PC-9 (cell line): ENCODE results near the gene ATP4B. TPM values are rescaled to one million over a fixed set of nuclear protein-coding genes. Genes with fewer than 3 reads are reported as not detected.
"Not testable (repeated sequence)": the region's sequence is repeated elsewhere in the genome, so short reads cannot be mapped to it uniquely, and the experiment has no call there.

Source experiments
- BruUV-seq: library from RNA; stranded (reverse); fragments of 400-500 nt; replicated peaks from 2 replicates; lab custom pipeline; 2021; lab: Mats Ljungman, UMichigan
- CTCF ChIA-PET: fragments of 300-600 bp; sonication (Branson Sonifier 250); formaldehyde crosslinking; loops from one replicate; lab custom pipeline; 2022; ENCODE audit warnings: antibody characterized with exemption; lab: Charles Lee
- POLR2A ChIA-PET: fragments of 300-600 bp; sonication (Branson Sonifier 250); formaldehyde crosslinking; loops from one replicate; lab custom pipeline; 2022; ENCODE audit warnings: antibody characterized with exemption; ENCODE audit not compliant: unreplicated experiment; lab: Charles Lee
- DNase-seq, 2 experiments: peaks; one replicate each; pipeline versions ENCODE4 v3.0.0 to v3.0.0-alpha.2; 2015 to 2022; ENCODE audit warnings: mixed read lengths in 1 of 2
- H2AFZ ChIP-seq: fragments of 200-600 bp; sonication (generic); 2 replicates; pipeline ENCODE4 v1.8.1; 2017; ENCODE audit warnings: antibody characterized with exemption
- H3F3A ChIP-seq: fragments of 200-600 bp; sonication (generic); 2 replicates; pipeline ENCODE4 v1.8.1; 2017; ENCODE audit warnings: antibody characterized with exemption, mild to moderate bottlenecking, low read depth; ENCODE audit not compliant: insufficient read depth
- H3K27ac ChIP-seq: fragments of 200-600 bp; sonication (generic); 2 replicates; pipeline ENCODE4 v1.6.1; 2016; ENCODE audit warnings: mixed run types
- H3K27me3 ChIP-seq: fragments of 200-600 bp; sonication (generic); 2 replicates; pipeline ENCODE4 v1.6.1; 2016; ENCODE audit warnings: low read depth, mixed run types; ENCODE audit not compliant: insufficient read depth
- H3K36me3 ChIP-seq: fragments of 200-600 bp; sonication (generic); 2 replicates; pipeline ENCODE4 v1.6.1; 2016; ENCODE audit warnings: low read depth, mixed run types
- H3K4me1 ChIP-seq: fragments of 200-600 bp; sonication (generic); replicated peaks from 2 replicates; pipeline ENCODE4 v1.6.1; 2016; ENCODE audit warnings: mixed run types; ENCODE audit not compliant: insufficient read depth
- H3K4me2 ChIP-seq: fragments of 200-600 bp; sonication (generic); 2 replicates; pipeline ENCODE4 v1.6.1; 2017; ENCODE audit warnings: mixed run types
- H3K4me3 ChIP-seq: fragments of 200-600 bp; sonication (generic); 2 replicates; pipeline ENCODE4 v1.6.1; 2016; ENCODE audit warnings: mixed run types
- H3K79me2 ChIP-seq: fragments of 200-600 bp; sonication (generic); 2 replicates; pipeline ENCODE4 v1.6.1; 2017; ENCODE audit warnings: low read depth, mixed run types
- H3K9me2 ChIP-seq: fragments of 200-600 bp; sonication (generic); 2 replicates; pipeline ENCODE4 v1.8.1; 2017; ENCODE audit warnings: mild to moderate bottlenecking; ENCODE audit not compliant: insufficient read depth
- H3K9me3 ChIP-seq: fragments of 200-600 bp; sonication (generic); 2 replicates; pipeline ENCODE4 v1.8.1; 2016; ENCODE audit warnings: low read depth; ENCODE audit not compliant: insufficient read depth
- H4K20me1 ChIP-seq: fragments of 200-600 bp; sonication (generic); 2 replicates; pipeline ENCODE4 v1.8.1; 2017; ENCODE audit not compliant: insufficient read depth
- EZH2 ChIP-seq: fragments of 200-600 bp; sonication (generic); IDR thresholded peaks from 2 replicates; pipeline ENCODE4 v1.8.0; 2017; ENCODE audit warnings: antibody characterized with exemption, low read depth
- intact Hi-C: fragments of 100-400 bp; cut with micrococcal nuclease; formaldehyde crosslinking; loops from one replicate; pipeline ENCODE4 v1.10.0; 2022; ENCODE audit not compliant: unreplicated experiment
- total RNA-seq: library from RNA; stranded (reverse); gene quantifications from 2 replicates; pipeline ENCODE4 v1.2.3, GENCODE V29; 2021
- TF ChIP-seq, protein P1 (sequence below): fragments of 200-600 bp; sonication (generic); conservative IDR thresholded peaks from 2 replicates; pipeline ENCODE4 v1.6.1; 2017; ENCODE audit warnings: mixed run types, antibody characterized with exemption, mild to moderate bottlenecking, moderate library complexity

ATP4B gene
- total RNA-seq, 1 experiment from 2014 or later: not detected

DNA sequence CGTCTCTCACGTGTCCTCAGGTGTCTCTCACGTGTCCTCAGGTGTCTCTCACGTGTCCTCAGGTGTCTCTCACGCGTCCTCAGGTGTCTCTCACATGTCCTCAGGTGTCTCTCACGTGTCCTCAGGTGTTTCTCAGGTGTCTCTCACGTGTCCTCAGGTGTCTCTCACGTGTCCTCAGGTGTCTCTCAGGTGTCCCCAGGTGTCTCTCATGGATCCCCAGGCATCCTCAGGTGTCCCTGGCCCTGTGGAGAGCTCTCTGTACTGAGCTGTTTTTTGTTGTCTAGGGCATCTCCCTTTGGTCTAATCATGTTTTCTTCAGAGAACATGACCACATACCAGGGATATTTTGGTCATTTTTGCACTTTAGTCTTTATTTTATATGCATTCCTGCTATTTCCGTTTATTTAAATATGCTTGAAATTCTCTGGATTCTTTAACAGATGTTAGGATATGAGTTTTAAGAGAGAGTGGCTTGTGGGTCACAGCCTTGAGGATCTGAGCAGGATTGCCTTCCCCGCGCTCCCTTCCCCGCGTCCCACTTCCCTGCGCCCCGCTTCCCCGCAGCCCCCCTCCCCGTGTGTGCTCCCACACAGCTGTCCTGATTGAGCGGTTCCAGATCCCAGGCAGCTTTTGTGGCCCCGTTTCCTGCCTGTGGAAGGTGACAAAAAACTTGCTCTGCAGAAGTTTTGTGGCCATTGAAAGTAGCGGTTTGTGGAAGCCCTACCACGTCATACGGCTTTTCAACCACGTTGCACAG, 31.9 kb downstream of the ATP4B start:
- H3K27ac ChIP-seq: no peak overlapping the region
- CTCF ChIA-PET: no interaction called here
- DNase-seq: no peak
- H4K20me1 ChIP-seq: peaks cover 35% of the 10 kb centered on the region
- H3F3A ChIP-seq: peaks cover 6% of the 10 kb centered on the region; the same call in 1 of the 2 replicates
- intact Hi-C loops: no loop called here
- no peak for TF ChIP-seq EZH2
- TF ChIP-seq, protein P1, sequence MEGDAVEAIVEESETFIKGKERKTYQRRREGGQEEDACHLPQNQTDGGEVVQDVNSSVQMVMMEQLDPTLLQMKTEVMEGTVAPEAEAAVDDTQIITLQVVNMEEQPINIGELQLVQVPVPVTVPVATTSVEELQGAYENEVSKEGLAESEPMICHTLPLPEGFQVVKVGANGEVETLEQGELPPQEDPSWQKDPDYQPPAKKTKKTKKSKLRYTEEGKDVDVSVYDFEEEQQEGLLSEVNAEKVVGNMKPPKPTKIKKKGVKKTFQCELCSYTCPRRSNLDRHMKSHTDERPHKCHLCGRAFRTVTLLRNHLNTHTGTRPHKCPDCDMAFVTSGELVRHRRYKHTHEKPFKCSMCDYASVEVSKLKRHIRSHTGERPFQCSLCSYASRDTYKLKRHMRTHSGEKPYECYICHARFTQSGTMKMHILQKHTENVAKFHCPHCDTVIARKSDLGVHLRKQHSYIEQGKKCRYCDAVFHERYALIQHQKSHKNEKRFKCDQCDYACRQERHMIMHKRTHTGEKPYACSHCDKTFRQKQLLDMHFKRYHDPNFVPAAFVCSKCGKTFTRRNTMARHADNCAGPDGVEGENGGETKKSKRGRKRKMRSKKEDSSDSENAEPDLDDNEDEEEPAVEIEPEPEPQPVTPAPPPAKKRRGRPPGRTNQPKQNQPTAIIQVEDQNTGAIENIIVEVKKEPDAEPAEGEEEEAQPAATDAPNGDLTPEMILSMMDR: no peak
- H3K4me2 ChIP-seq: no peak overlapping the region
- peaks cover 58% of the 10 kb centered on the region for H3K79me2 ChIP-seq
- H3K4me3 ChIP-seq: no peak overlapping the region
- H3K9me3 ChIP-seq: no peaks in the 10 kb centered on the region
- H3K36me3 ChIP-seq: peaks cover 16% of the 10 kb centered on the region; the same call in 1 of the 2 replicates
- no peaks in the 10 kb centered on the region for H3K4me1 ChIP-seq
- no peaks in the 10 kb centered on the region for H3K9me2 ChIP-seq
- BruUV-seq: no TSS peak
- H2AFZ ChIP-seq: no peak overlapping the region
- POLR2A ChIA-PET: no interaction called here
- H3K27me3 ChIP-seq: no peaks in the 10 kb centered on the region

DNA sequence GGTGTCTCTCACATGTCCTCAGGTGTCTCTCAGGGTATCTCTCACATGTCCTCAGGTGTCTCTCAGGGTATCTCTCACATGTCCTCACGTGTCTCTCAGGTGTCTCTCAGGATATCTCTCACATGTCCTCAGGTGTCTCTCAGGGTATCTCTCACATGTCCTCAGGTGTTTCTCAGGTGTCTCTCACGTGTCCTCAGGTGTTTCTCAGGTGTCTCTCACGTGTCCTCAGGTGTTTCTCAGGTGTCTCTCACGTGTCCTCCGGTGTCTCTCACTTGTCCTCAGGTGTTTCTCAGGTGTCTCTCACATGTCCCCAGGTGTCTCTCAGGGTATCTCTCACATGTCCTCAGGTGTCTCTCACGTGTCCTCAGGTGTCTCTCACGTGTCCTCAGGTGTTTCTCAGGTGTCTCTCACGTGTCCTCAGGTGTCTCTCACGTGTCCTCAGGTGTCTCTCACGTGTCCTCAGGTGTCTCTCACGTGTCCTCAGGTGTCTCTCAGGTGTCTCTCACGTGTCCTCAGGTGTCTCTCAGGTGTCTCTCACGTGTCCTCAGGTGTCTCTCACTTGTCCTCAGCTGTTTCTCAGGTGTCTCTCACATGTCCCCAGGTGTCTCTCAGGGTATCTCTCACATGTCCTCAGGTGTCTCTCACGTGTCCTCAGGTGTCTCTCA, 33.2 kb downstream of the ATP4B start:
- Histone ChIP-seq H3K79me2 (peaks cover 63% of the 10 kb centered on the region), H4K20me1 (peaks cover 40% of the 10 kb centered on the region), H3K36me3 (peaks cover 16% of the 10 kb centered on the region; the same call in 1 of the 2 replicates)
- H3K4me1 ChIP-seq, H3K27ac ChIP-seq, intact Hi-C loops, H3K4me2 ChIP-seq, H3K9me3 ChIP-seq, CTCF ChIA-PET, H2AFZ ChIP-seq, H3F3A ChIP-seq, DNase-seq, BruUV-seq, POLR2A ChIA-PET, H3K4me3 ChIP-seq, H3K27me3 ChIP-seq, H3K9me2 ChIP-seq: not testable (repeated sequence)

DNA sequence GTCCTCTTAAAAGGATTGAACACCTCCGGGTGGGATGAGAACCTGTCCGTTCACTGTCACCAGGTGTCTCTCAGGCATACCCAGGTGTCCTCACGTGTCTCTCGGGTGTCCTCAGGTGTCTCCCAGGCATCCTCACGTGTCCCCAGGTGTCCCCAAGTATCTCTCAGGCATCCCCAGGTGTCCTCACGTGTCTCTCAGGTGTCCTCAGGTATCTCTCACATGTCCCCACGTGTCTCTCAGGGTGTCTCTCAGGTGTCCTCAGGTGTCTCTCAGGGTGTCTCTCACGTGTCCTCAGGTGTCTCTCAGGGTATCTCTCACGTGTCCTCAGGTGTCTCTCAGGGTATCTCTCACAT, 33.8 kb downstream of the ATP4B start:
- Histone ChIP-seq H2AFZ (no peak overlapping the region), H3K4me3 (no peak overlapping the region), H3K27me3 (no peaks in the 10 kb centered on the region), H3K79me2 (peaks cover 60% of the 10 kb centered on the region), H3K4me1 (no peaks in the 10 kb centered on the region), H3K9me3 (no peaks in the 10 kb centered on the region), H3K9me2 (no peaks in the 10 kb centered on the region), H3F3A (peaks cover 6% of the 10 kb centered on the region; the same call in 1 of the 2 replicates), H3K36me3 (peaks cover 16% of the 10 kb centered on the region; the same call in 1 of the 2 replicates), H3K4me2 (no peak overlapping the region), H3K27ac (no peak overlapping the region), H4K20me1 (peaks cover 40% of the 10 kb centered on the region)
- ChIA-PET CTCF (no interaction called here), POLR2A (no interaction called here)
- no peak for TF ChIP-seq EZH2
- TF ChIP-seq, protein P1: no peak
- DNase-seq: no peak
- no TSS peak for BruUV-seq
- intact Hi-C loops: no loop called here
